Measurements from ENCODE around the gene TPM4.

The TPM4 gene

GRCh38 chr19:16070366-16070990, 5.8 kb upstream of the TPM4 start:
- no peaks in the 10 kb centered on the region for H3K27me3 ChIP-seq (ENCODE audit: control insufficient read depth, low read length)
- H3K4me1 ChIP-seq (ENCODE audit: control insufficient read depth, low read length), result peaks cover 50% of the 10 kb centered on the region
- no peaks in the 10 kb centered on the region for H3K9me3 ChIP-seq (ENCODE audit: control insufficient read depth, insufficient read depth, low read length)
- TF ChIP-seq EZH2phosphoT487 (IDR thresholded peaks at IDR 0.05; ENCODE audit: borderline replicate concordance, low read length), result no peak
- peak; percentile 34 for TF ChIP-seq CTCF (IDR thresholded peaks at IDR 0.05; ENCODE audit: low read depth, low read length, poor library complexity, severe bottlenecking)
- no peaks in the 10 kb centered on the region for H3K36me3 ChIP-seq (ENCODE audit: control insufficient read depth, low read length)
- peak overlapping the region; percentile 64 for H3K4me3 ChIP-seq (ENCODE audit: low read length)
- peak overlapping the region; percentile 76 for H3K27ac ChIP-seq (ENCODE audit: low read depth, low read length)
- peaks cover 3% of the 10 kb centered on the region for H3K79me2 ChIP-seq (ENCODE audit: control insufficient read depth, low read length)
- H3F3A ChIP-seq (ENCODE audit: control insufficient read depth, insufficient read depth), result peaks cover 20% of the 10 kb centered on the region
- no peaks in the 10 kb centered on the region for H3K9me2 ChIP-seq (replicated peaks; ENCODE audit: control insufficient read depth, low read length)
- H3K4me2 ChIP-seq (ENCODE audit: low read length), result peak overlapping the region; percentile 73
- no peaks in the 10 kb centered on the region for H4K20me1 ChIP-seq (ENCODE audit: control insufficient read depth, insufficient read depth, low read depth, low read length)

- peak overlapping the region; percentile 73 for H3K4me2 ChIP-seq (ENCODE audit: low read length)
- no peak for TF ChIP-seq EZH2phosphoT487 (IDR thresholded peaks at IDR 0.05; ENCODE audit: borderline replicate concordance, low read length)
- TF ChIP-seq CTCF (IDR thresholded peaks at IDR 0.05; ENCODE audit: low read depth, low read length, poor library complexity, severe bottlenecking), result no peak
Observed at GRCh38 chr19:16071072-16071691, 5.1 kb upstream of the TPM4 start.

GRCh38 chr19:16073481-16073880, 2.8 kb upstream of the TPM4 start:
- Histone ChIP-seq H3K4me1 (ENCODE audit: control insufficient read depth, low read length) (peaks cover 62% of the 10 kb centered on the region), H3K4me3 (ENCODE audit: low read length) (no peak overlapping the region), H3K4me2 (ENCODE audit: low read length) (no peak overlapping the region)

More at GRCh38 chr19:16071072-16071691, 5.1 kb upstream of the TPM4 start:
- Histone ChIP-seq H3K27me3 (ENCODE audit: control insufficient read depth, low read length) (no peaks in the 10 kb centered on the region), H3K27ac (ENCODE audit: low read depth, low read length) (peak overlapping the region; percentile 76), H3K79me2 (ENCODE audit: control insufficient read depth, low read length) (peaks cover 10% of the 10 kb centered on the region), H3K4me3 (ENCODE audit: low read length) (peak overlapping the region; percentile 64), H3F3A (ENCODE audit: control insufficient read depth, insufficient read depth) (peaks cover 21% of the 10 kb centered on the region), H3K9me3 (ENCODE audit: control insufficient read depth, insufficient read depth, low read length) (no peaks in the 10 kb centered on the region), H4K20me1 (ENCODE audit: control insufficient read depth, insufficient read depth, low read depth, low read length) (no peaks in the 10 kb centered on the region), H3K4me1 (ENCODE audit: control insufficient read depth, low read length) (peaks cover 55% of the 10 kb centered on the region), H3K9me2 (replicated peaks; ENCODE audit: control insufficient read depth, low read length) (no peaks in the 10 kb centered on the region), H3K36me3 (ENCODE audit: control insufficient read depth, low read length) (no peaks in the 10 kb centered on the region)

More at GRCh38 chr19:16073481-16073880, 2.8 kb upstream of the TPM4 start:
- H3K27me3 ChIP-seq (ENCODE audit: control insufficient read depth, low read length), result no peaks in the 10 kb centered on the region
- no peaks in the 10 kb centered on the region for H4K20me1 ChIP-seq (ENCODE audit: control insufficient read depth, insufficient read depth, low read depth, low read length)
- H3K9me3 ChIP-seq (ENCODE audit: control insufficient read depth, insufficient read depth, low read length), result no peaks in the 10 kb centered on the region
- H3K36me3 ChIP-seq (ENCODE audit: control insufficient read depth, low read length), result peaks cover 16% of the 10 kb centered on the region
- no peak for TF ChIP-seq EZH2phosphoT487 (IDR thresholded peaks at IDR 0.05; ENCODE audit: borderline replicate concordance, low read length)
- no peak for TF ChIP-seq CTCF (IDR thresholded peaks at IDR 0.05; ENCODE audit: low read depth, low read length, poor library complexity, severe bottlenecking)
- peaks cover 31% of the 10 kb centered on the region for H3F3A ChIP-seq (ENCODE audit: control insufficient read depth, insufficient read depth)
- H3K79me2 ChIP-seq (ENCODE audit: control insufficient read depth, low read length), result peaks cover 32% of the 10 kb centered on the region
- H3K27ac ChIP-seq (ENCODE audit: low read depth, low read length), result no peak overlapping the region
- no peaks in the 10 kb centered on the region for H3K9me2 ChIP-seq (replicated peaks; ENCODE audit: control insufficient read depth, low read length)
